Measurements from ENCODE around the gene TEKT5.

DNA sequence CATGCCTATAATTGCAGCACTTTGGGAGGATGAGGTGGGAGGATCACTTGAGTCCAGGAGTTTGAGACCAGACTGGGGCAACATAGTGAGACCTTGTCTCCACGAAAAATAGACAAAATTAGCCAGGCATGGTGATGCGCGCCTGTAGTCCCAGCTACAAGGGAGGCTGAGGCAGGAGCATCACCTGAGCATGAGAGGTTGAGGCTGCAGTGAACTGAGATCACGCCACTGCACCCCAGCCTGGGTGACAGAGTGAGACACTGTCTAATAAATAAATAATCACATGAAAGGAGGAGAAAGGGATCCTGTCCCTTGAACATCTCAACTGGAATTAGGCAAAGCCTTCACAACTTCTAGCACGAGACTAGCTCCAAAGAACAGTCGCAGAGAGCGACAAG is 53.2 kb downstream of the TEKT5 start:
- no peak for TF ChIP-seq CTCF (IDR thresholded peaks at IDR 0.05; ENCODE audit: low read length)
- no peak for TF ChIP-seq EZH2 (optimal IDR thresholded peaks at IDR 0.05; ENCODE audit: low read depth, low read length)
- TF ChIP-seq EZH2phosphoT487 (IDR thresholded peaks at IDR 0.05; ENCODE audit: low read length), result no peak
